ENCODE data around the gene CXCL17.

Gene CXCL17

GRCh38 chr19:42386974-42387707 is 55.6 kb downstream of the CXCL17 start:
- Mint-ChIP-seq H3K4me1 (ENCODE audit: low read depth) (peaks cover 5% of the 10 kb centered on the region), H3K27me3 (ENCODE audit: low read depth) (peaks cover 41% of the 10 kb centered on the region), H3K27ac (no peak overlapping the region), H3K36me3 (ENCODE audit: low read depth) (no peaks in the 10 kb centered on the region), H3K9me3 (no peaks in the 10 kb centered on the region), H3K4me3 (peak overlapping the region; percentile 49)

GRCh38 chr19:42380155-42380554 is 62.6 kb downstream of the CXCL17 start:
- H3K4me3 Mint-ChIP-seq: no peak overlapping the region
- no peaks in the 10 kb centered on the region for H3K36me3 Mint-ChIP-seq (ENCODE audit: low read depth)
- H3K9me3 Mint-ChIP-seq: no peaks in the 10 kb centered on the region
- H3K27me3 Mint-ChIP-seq (ENCODE audit: low read depth): peaks cover 7% of the 10 kb centered on the region
- no peaks in the 10 kb centered on the region for H3K4me1 Mint-ChIP-seq (ENCODE audit: low read depth)
- no peak overlapping the region for H3K27ac Mint-ChIP-seq
